CD8-positive, alpha-beta memory T cell (primary cell): ENCODE data around the gene BICD2. TPM values are rescaled to one million over a fixed set of nuclear protein-coding genes. Genes with fewer than 3 reads are reported as not detected.

Source experiments
- CTCF ChIA-PET: fragments of 350-600 bp; sonication (Branson Sonifier 250); formaldehyde crosslinking; loops from one replicate; lab custom pipeline; 2021; ENCODE audit warnings: antibody characterized with exemption; lab: Charles Lee
- POLR2A ChIA-PET: fragments of 350-600 bp; sonication (Branson Sonifier 250); formaldehyde crosslinking; loops from one replicate; lab custom pipeline; 2021; ENCODE audit warnings: antibody characterized with exemption; lab: Charles Lee
- DNase-seq, 5 donors: peaks; one replicate each; pipeline versions ENCODE4 v3.0.0 to v3.0.0-alpha.2; 2020 to 2022; ENCODE audit warnings: mixed read lengths in 1 of 5
- H3K27ac ChIP-seq: one replicate; pipeline ENCODE4 v1.7.0; 2013; ENCODE audit warnings: low read depth, mild to moderate bottlenecking, low read length, moderate library complexity
- H3K27me3 ChIP-seq: 2 replicates; pipeline ENCODE4 v1.7.0; 2013; ENCODE audit warnings: low read length, mild to moderate bottlenecking; ENCODE audit not compliant: insufficient read depth, poor library complexity, severe bottlenecking
- H3K36me3 ChIP-seq: 2 replicates; pipeline ENCODE4 v1.7.0; 2013; ENCODE audit warnings: mild to moderate bottlenecking, low read length, moderate library complexity; ENCODE audit not compliant: insufficient read depth
- H3K4me1 ChIP-seq: 2 replicates; pipeline ENCODE4 v1.7.0; 2013; ENCODE audit warnings: mild to moderate bottlenecking, low read length, moderate library complexity; ENCODE audit not compliant: insufficient read depth
- H3K4me3 ChIP-seq: 2 replicates; pipeline ENCODE4 v1.7.0; 2013; ENCODE audit warnings: mild to moderate bottlenecking, low read length
- H3K9me3 ChIP-seq: 2 replicates; pipeline ENCODE4 v1.7.0; 2013; ENCODE audit warnings: mild to moderate bottlenecking, low read length
- H3K27ac Mint-ChIP-seq, 8 donors: one replicate each; pipeline ENCODE4 v1.8.0; 2020 to 2021; ENCODE audit warnings: mixed read lengths in 8 of 8, mild to moderate bottlenecking in 6 of 8, inconsistent platforms in 3 of 8, moderate library complexity in 3 of 8
- H3K27me3 Mint-ChIP-seq, 2 donors: one replicate each; pipeline ENCODE4 v1.8.0; 2020 to 2021; ENCODE audit warnings: mixed read lengths in 2 of 2, mild to moderate bottlenecking in 1 of 2, moderate library complexity in 1 of 2
- H3K36me3 Mint-ChIP-seq, 3 donors: one replicate each; pipeline ENCODE4 v1.8.0; 2020 to 2021; ENCODE audit warnings: mixed read lengths in 3 of 3, inconsistent platforms in 1 of 3, mild to moderate bottlenecking in 1 of 3
- H3K4me1 Mint-ChIP-seq, 3 donors: one replicate each; pipeline ENCODE4 v1.8.0; 2020 to 2021; ENCODE audit warnings: mixed read lengths in 3 of 3, inconsistent platforms in 1 of 3, mild to moderate bottlenecking in 1 of 3
- H3K4me3 Mint-ChIP-seq, 7 donors: one replicate each; pipeline ENCODE4 v1.8.0; 2020 to 2021; ENCODE audit warnings: mixed read lengths in 7 of 7, mild to moderate bottlenecking in 6 of 7, moderate library complexity in 4 of 7, inconsistent platforms in 2 of 7
- H3K9me3 Mint-ChIP-seq, 5 donors: one replicate each; pipeline ENCODE4 v1.8.0; 2020 to 2022; ENCODE audit warnings: mixed read lengths in 5 of 5, mild to moderate bottlenecking in 3 of 5, moderate library complexity in 2 of 5, inconsistent platforms in 1 of 5
- polyA plus RNA-seq: library from polyadenylated mRNA; unstranded; fragments of 300-500 nt; fragmentation: Illumina TruSeq; gene quantifications from one replicate; pipeline ENCODE4 v1.2.3, GENCODE V29; 2021
- total RNA-seq, 2 experiments: library from RNA; stranded (reverse); gene quantifications; one replicate each; pipeline ENCODE4 v1.2.3, GENCODE V29; 2021

BICD2 gene
- total and polyA plus RNA-seq, 3 experiments from 2014 or later, result 18.6 to 27.1 (median 26.7) TPM

- peaks cover 0 to 29% (median 0%) of the 10 kb centered on the region in 3 donors for H3K36me3 Mint-ChIP-seq
- POLR2A ChIA-PET, result no interaction called here
- Histone ChIP-seq H3K27me3 (no peaks in the 10 kb centered on the region), H3K9me3 (no peaks in the 10 kb centered on the region), H3K27ac (peak overlapping the region; percentile 54), H3K36me3 (no peaks in the 10 kb centered on the region), H3K4me1 (peaks cover 32% of the 10 kb centered on the region), H3K4me3 (no peak overlapping the region)
- CTCF ChIA-PET, result no interaction called here
- H3K27me3 Mint-ChIP-seq, result no peaks in the 10 kb centered on the region
- H3K4me3 Mint-ChIP-seq, result peak overlapping the region; percentile 23 to 77 (median 57)
- H3K27ac Mint-ChIP-seq, result peak overlapping the region; percentile 66 to 95 (median 85)
- peaks cover 51 to 86% (median 85%) of the 10 kb centered on the region in 3 donors for H3K4me1 Mint-ChIP-seq
- H3K9me3 Mint-ChIP-seq, result peaks cover 0 to 2% (median 0%) of the 10 kb centered on the region in 5 donors
- DNase-seq, result peak; percentile 9 to 69 (median 46)
Observed at GRCh38 chr9:92664394-92665152, 100.1 kb downstream of the BICD2 start.

- POLR2A ChIA-PET, result no interaction called here
- H3K9me3 ChIP-seq, result no peaks in the 10 kb centered on the region
- H3K4me1 Mint-ChIP-seq, result peaks cover 49 to 80% (median 79%) of the 10 kb centered on the region in 3 donors
- CTCF ChIA-PET, result no interaction called here
- H3K27ac Mint-ChIP-seq, result peak overlapping the region; percentile 66 to 95 (median 85)
- no peak overlapping the region for H3K4me3 ChIP-seq
- no peaks in the 10 kb centered on the region for H3K27me3 Mint-ChIP-seq
- H3K36me3 Mint-ChIP-seq, result peaks cover 0 to 28% (median 0%) of the 10 kb centered on the region in 3 donors
- DNase-seq, result no peak
- peaks cover 27% of the 10 kb centered on the region for H3K4me1 ChIP-seq
- peaks cover 0 to 2% (median 0%) of the 10 kb centered on the region in 5 donors for H3K9me3 Mint-ChIP-seq
- no peak overlapping the region for H3K4me3 Mint-ChIP-seq
- no peaks in the 10 kb centered on the region for H3K27me3 ChIP-seq
- H3K27ac ChIP-seq, result no peak overlapping the region
- no peaks in the 10 kb centered on the region for H3K36me3 ChIP-seq
Observed at GRCh38 chr9:92663951-92664350, 100.7 kb downstream of the BICD2 start.

GRCh38 chr9:92663126-92663525 lies 101.5 kb downstream of the BICD2 start:
- Mint-ChIP-seq H3K27me3 (no peaks in the 10 kb centered on the region), H3K4me3 (no peak overlapping the region), H3K36me3 (peaks cover 0 to 33% (median 0%) of the 10 kb centered on the region in 3 donors), H3K4me1 (peaks cover 42 to 72% (median 70%) of the 10 kb centered on the region in 3 donors), H3K9me3 (no peaks in the 10 kb centered on the region), H3K27ac (peak overlapping the region in 5 of 8 donors; percentile 52 to 90 (median 80))
- no peak overlapping the region for H3K4me3 ChIP-seq
- no peak for DNase-seq
- no peak overlapping the region for H3K27ac ChIP-seq
- ChIA-PET POLR2A (no interaction called here), CTCF (no interaction called here)
- no peaks in the 10 kb centered on the region for H3K27me3 ChIP-seq
- no peaks in the 10 kb centered on the region for H3K36me3 ChIP-seq
- H3K4me1 ChIP-seq, result peaks cover 20% of the 10 kb centered on the region
- H3K9me3 ChIP-seq, result no peaks in the 10 kb centered on the region

GRCh38 chr9:92661743-92662142 lies 102.9 kb downstream of the BICD2 start:
- Mint-ChIP-seq H3K36me3 (peaks cover 0 to 41% (median 1%) of the 10 kb centered on the region in 3 donors), H3K27ac (peak overlapping the region in 3 of 8 donors; percentile 3 to 70 (median 58)), H3K4me1 (peaks cover 35 to 63% (median 60%) of the 10 kb centered on the region in 3 donors), H3K4me3 (no peak overlapping the region), H3K27me3 (no peaks in the 10 kb centered on the region), H3K9me3 (no peaks in the 10 kb centered on the region)
- peaks cover 20% of the 10 kb centered on the region for H3K4me1 ChIP-seq
- H3K9me3 ChIP-seq, result no peaks in the 10 kb centered on the region
- POLR2A ChIA-PET, result no interaction called here
- H3K4me3 ChIP-seq, result no peak overlapping the region
- no peaks in the 10 kb centered on the region for H3K36me3 ChIP-seq
- no peak for DNase-seq
- no peak overlapping the region for H3K27ac ChIP-seq
- no peaks in the 10 kb centered on the region for H3K27me3 ChIP-seq
- CTCF ChIA-PET, result no interaction called here

Other genes with a start within 250 kb of the BICD2 start
- gene ECM2, start 228.8 kb downstream of the BICD2 start, total RNA-seq, result not detected
- not detected for gene ECM2, start 228.8 kb downstream of the BICD2 start, polyA plus RNA-seq
- gene IPPK, start 94.7 kb downstream of the BICD2 start, total RNA-seq, result 10 to 100 TPM; 13.5 to 13.7 TPM
- gene IPPK, start 94.7 kb downstream of the BICD2 start, polyA plus RNA-seq, result 9.2 TPM
- gene ZNF484, start 113.2 kb upstream of the BICD2 start, total RNA-seq, result 1 to 10 TPM; 8.8 to 9.0 TPM
- 4.0 TPM for gene ZNF484, start 113.2 kb upstream of the BICD2 start, polyA plus RNA-seq
- 10 to 100 TPM; 54.6 to 56.5 TPM for gene FGD3, start 182.7 kb upstream of the BICD2 start, total RNA-seq
- gene FGD3, start 182.7 kb upstream of the BICD2 start, polyA plus RNA-seq, result 134 TPM